Astrocyte of the cerebellum (primary cell): ENCODE data around the gene ACLY.
"Not testable (repeated sequence)": the region's sequence is repeated elsewhere in the genome, so short reads cannot be mapped to it uniquely, and the experiment has no call there.

Experiments
- DNase-seq: peaks from one replicate; pipeline ENCODE4 v3.0.0-alpha.2; 2011; ENCODE audit warnings: low read depth
- H3K4me3 ChIP-seq: 2 replicates; pipeline ENCODE4 v1.5.1; 2011; ENCODE audit warnings: mild to moderate bottlenecking, low read depth, low read length, moderate library complexity
- in situ Hi-C: cut with HindIII; loops from 2 replicates; pipeline ENCODE4 v1.10.0; 2017; ENCODE audit warnings: low sequenced_read_pairs
- TF ChIP-seq, protein P1 (sequence below): IDR thresholded peaks from 2 replicates; pipeline ENCODE4 v1.5.1; 2012; ENCODE audit warnings: low read length, low read depth, moderate library complexity, mild to moderate bottlenecking; ENCODE audit errors: missing control alignments

The ACLY gene

DNA sequence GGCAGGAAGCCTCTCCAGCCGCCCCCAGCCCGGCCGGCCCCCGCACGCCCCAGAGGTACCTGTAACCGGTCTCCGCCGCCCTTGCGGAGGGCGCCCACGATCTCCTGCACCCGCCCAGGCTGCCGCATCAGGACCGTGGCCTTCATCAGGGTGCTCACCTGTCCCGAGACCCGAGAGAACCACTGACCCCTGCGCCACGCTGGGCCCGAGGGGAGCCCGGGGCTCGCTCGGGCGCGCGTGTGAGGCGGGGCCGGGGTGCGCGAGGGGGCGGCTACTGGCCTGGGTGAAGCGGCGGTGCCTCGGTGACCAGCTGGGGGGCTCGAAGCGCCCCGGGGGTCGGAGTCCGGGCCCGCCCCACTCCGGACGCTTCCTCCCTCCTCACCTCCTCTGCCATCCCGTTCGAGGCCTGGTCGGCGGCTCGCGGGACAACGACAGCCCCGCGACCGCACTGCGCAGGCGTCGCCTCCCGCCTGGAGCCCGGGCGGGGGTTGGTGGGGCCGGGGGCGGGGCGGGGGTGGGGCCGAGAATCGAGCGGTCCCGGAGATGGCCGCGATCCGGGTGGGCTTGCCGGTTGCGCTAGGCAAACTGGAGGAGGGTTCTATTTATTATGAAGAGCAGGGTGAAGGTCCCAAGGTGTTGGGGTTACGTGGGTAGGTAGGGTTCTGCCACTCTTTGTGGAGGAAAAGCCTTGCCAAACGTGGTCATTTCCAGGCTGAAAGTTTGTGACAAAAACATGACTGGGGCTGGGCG lies 82.8 kb downstream of the ACLY start, which contains the start of gene NT5C3B:
Gene NT5C3B (minus strand): TSS at position 433 of the 750 bp plus-strand sequence. CDS start 39 bp downstream, at position 394.
- H3K4me3 ChIP-seq, result peak within 1 kb of the TSS; percentile 77
- in situ Hi-C loops, result no loop called here

DNA sequence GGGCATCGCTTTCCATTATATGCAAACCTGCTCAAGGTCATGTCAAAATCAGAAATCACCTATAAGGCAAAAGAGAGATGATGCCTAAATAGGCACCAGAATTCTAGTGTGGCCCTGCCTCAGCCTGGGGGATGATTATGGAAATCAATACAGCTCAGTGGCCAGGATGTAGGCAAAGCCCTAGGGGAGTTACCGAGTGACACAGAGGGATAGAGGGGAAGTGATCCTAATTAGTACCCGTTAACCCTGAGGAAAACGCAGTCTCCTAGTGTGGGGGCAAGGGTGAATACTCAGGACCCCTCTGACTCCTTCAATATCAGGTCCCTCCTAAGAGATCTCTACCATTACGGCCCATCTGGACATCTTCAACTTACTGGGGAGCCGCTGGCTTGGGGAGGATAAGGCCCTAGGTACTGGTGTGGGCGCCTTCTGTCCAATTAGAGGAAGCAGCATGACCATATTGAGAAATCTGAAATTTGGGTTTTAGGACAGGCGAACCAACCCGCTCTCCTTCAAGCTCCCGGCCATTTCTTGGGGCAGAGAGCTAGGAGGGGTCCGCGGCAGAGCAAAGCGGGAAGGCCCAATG lies 83.4 kb downstream of the ACLY start:
- TF ChIP-seq, protein P1, sequence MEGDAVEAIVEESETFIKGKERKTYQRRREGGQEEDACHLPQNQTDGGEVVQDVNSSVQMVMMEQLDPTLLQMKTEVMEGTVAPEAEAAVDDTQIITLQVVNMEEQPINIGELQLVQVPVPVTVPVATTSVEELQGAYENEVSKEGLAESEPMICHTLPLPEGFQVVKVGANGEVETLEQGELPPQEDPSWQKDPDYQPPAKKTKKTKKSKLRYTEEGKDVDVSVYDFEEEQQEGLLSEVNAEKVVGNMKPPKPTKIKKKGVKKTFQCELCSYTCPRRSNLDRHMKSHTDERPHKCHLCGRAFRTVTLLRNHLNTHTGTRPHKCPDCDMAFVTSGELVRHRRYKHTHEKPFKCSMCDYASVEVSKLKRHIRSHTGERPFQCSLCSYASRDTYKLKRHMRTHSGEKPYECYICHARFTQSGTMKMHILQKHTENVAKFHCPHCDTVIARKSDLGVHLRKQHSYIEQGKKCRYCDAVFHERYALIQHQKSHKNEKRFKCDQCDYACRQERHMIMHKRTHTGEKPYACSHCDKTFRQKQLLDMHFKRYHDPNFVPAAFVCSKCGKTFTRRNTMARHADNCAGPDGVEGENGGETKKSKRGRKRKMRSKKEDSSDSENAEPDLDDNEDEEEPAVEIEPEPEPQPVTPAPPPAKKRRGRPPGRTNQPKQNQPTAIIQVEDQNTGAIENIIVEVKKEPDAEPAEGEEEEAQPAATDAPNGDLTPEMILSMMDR, result no peak
- in situ Hi-C loops, result no loop called here
- peak overlapping the region; percentile 77 for H3K4me3 ChIP-seq
- no peak for DNase-seq

More for the DNA sequence above, 82.8 kb downstream of the ACLY start, which contains the start of gene NT5C3B:
- DNase-seq, result no peak
- TF ChIP-seq, protein P1, result no peak

DNA sequence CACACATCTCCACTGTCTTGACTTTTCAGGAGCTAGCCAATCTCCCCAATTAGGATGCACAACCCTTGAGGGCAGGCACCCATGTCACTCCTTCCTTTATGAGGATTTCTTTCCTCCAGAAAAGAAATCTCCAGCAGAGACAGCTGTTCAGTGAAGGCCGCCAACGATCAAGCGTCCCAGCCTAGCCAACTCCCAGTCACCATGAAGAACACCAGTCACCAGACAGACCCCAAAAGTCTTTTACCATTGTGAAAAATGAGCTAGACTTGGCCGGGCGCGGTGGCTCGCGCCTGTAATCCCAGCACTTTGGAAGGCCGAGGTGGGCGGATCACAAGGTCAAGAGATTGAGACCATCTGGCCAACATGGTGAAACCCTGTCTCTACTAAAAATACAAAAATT lies 88.8 kb downstream of the ACLY start:
- DNase-seq, H3K4me3 ChIP-seq, in situ Hi-C loops: not testable (repeated sequence)

DNA sequence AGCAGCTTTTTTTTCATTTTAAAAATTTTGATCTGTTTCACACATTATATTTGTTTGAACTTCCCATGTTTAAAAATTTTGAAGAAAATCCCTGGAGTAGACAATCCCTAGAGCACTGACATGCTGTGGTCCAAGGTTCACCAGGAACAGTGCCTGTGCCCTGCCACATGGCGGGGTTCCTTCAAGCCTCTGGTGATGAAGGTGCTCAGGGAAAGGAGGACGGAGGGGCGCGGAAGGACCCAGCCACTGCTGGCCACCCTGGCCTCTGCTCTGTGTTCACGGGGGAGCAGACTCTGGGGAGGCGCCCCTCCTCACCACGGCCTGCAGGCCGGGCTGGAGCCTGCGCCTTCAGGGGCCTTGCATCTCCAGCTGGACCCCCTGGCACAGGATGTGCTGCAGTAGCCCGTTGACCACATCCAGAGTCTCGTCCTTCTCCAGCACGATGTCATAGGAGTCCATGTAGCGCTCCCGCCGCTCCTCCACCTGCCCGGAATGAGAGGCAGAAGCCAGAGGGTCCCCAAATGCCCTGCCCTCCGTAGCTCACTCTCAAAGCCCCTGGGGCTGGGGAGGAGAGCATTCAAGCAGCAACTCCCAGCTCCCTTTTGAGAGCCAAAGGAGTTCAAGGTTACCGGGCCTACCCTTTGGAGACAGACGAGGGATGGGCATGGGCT lies 93.4 kb downstream of the ACLY start:
- no peak overlapping the region for H3K4me3 ChIP-seq
- in situ Hi-C loops, result no loop called here
- no peak for DNase-seq
- TF ChIP-seq, protein P1, result no peak

DNA sequence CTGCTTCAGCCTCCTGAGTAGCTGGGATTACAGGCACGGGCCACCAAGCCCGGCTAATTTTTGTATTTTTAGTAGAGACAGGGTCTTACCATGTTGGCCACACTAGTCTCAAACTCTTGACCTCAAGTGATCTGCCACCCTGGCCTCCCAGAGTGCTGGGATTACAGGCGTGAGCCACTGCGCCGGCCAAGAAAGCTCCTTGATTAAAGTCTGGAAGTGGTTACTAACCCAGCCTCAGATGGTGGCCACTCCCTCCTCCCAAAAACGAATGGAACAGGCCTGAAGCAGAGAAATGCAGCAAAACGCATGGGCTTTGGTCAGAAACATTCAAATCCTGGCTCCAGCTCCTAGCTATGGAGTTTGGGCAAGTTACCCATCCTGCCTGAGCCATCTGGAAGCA lies 94.7 kb downstream of the ACLY start:
- in situ Hi-C loops, result no loop called here
- TF ChIP-seq, protein P1, result no peak
- DNase-seq, result no peak
- H3K4me3 ChIP-seq, result no peak overlapping the region

DNA sequence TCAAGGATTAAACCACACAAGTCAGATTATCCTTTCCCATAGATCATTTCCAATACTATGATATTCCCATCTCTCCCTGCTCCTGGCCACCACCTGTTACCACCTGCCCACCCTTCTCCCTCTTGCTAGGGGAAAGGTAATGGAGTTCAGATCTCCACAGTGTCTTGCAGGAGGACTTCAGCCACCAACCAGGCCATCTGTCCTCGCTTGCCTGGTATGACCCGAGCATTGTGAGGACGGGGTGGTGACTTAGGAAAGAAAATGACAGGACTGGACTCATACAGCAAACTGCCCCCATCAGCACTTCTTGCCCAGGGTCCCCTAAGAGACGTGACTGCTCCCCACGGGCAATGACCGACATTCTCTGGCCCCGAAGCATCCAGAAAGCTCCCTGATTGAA lies 95.2 kb downstream of the ACLY start:
- TF ChIP-seq, protein P1, result no peak
- DNase-seq, result no peak
- in situ Hi-C loops, result no loop called here
- H3K4me3 ChIP-seq, result no peak overlapping the region

DNA sequence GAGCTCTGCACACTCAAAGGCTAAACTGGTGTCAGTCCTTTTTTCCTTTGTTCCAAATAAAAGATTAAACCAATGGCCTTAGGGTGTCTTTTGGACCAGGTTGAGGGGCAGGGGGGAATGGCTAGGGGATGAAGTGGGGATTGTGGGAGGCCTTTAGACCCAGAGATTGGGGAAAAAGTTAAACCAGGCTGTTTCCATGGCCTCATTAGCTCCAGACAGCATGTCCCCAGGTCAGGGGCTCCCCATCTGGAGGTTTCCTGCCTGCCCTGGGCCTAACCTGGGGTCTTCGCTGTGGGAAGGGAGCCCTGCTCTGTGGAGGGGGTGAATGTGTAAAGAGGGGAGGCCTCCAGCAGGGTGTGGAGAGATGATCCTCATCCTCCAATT lies 95.6 kb downstream of the ACLY start:
- in situ Hi-C loops, result no loop called here
- no peak for DNase-seq
- no peak overlapping the region for H3K4me3 ChIP-seq
- TF ChIP-seq, protein P1, result no peak
